ENCODE results near the gene HK2.

Gene HK2

DNA sequence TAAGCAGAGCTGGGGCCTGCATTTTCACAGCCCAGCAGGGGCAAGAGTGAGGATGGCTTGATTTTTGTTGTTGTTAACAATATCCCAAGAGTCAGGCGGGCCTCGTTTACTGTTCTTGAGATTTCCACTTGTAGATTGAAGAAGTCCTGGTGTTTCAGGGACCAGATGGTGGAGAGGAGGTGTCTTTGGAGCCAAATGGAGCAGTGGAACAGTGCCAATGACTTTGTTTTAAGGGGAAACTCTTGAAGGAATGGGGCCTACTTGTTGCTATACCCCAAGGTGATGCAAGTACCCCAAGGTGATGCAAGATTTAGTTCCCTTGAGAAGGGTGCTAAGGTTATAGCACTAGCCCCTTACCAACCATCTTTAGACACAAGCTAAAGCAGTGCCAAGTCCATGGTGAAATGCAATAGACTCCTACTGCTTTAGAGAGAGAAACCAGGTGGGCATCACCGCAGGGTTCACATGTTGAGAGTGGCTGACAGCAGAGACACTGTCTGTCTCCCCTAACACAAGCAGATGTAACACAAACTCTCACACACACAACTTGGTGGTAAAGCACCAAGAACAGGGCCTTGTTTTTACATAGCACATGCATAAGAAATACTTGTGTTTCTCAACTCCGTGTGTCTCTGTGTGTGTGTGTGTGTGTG is 44.0 kb downstream of the HK2 start:
- DNase-seq (ENCODE audit: low read depth in 1 of 2, low spot score in 1 of 2): no peak
- in situ Hi-C loops (cut with HindIII; ENCODE audit: low pct_unique_long_range_greater_than_20kb, low sequenced_read_pairs): no loop called here
- TF ChIP-seq JUND (IDR thresholded peaks at IDR 0.05; ENCODE audit: low read depth): no peak

DNA sequence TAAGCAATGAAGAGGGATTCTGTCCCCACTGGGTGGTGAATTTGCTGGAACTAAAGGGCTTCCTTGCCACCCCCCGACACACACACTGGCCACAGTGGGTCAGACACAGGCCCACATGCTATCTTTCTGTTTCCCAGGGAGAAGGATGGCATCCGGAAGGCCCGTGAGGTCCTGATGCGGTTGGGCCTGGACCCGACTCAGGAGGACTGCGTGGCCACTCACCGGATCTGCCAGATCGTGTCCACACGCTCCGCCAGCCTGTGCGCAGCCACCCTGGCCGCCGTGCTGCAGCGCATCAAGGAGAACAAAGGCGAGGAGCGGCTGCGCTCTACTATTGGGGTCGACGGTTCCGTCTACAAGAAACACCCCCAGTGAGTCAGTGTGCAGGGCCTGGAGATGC is 44.6 kb downstream of the HK2 start:
- in situ Hi-C loops (cut with HindIII; ENCODE audit: low pct_unique_long_range_greater_than_20kb, low sequenced_read_pairs): no loop called here
- no peak for TF ChIP-seq JUND (IDR thresholded peaks at IDR 0.05; ENCODE audit: low read depth)
- no peak for DNase-seq (ENCODE audit: low read depth in 1 of 2, low spot score in 1 of 2)

DNA sequence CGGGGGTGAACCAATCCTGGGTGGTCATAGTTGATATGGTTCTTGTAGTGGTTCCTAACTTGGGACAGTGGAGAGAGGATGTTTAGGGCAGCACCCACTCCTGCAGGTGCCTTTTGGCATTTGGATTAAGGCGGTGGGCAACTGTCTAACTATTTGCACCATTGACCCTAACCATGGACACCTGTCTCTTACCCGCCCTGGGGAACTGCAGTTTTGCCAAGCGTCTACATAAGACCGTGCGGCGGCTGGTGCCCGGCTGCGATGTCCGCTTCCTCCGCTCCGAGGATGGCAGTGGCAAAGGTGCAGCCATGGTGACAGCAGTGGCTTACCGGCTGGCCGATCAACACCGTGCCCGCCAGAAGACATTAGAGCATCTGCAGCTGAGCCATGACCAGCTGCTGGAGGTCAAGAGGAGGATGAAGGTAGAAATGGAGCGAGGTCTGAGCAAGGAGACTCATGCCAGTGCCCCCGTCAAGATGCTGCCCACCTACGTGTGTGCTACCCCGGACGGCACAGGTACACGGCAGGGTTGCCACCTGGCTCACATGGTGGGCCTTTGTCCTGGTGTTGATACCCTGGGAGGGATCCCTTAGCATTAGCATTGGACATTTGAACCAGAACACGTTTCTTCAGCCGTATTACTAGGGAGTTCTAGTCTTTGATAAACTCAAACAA is 46.3 kb downstream of the HK2 start:
- in situ Hi-C loops (cut with HindIII; ENCODE audit: low pct_unique_long_range_greater_than_20kb, low sequenced_read_pairs): no loop called here
- no peak for DNase-seq (ENCODE audit: low read depth in 1 of 2, low spot score in 1 of 2)
- TF ChIP-seq JUND (IDR thresholded peaks at IDR 0.05; ENCODE audit: low read depth): no peak

DNA sequence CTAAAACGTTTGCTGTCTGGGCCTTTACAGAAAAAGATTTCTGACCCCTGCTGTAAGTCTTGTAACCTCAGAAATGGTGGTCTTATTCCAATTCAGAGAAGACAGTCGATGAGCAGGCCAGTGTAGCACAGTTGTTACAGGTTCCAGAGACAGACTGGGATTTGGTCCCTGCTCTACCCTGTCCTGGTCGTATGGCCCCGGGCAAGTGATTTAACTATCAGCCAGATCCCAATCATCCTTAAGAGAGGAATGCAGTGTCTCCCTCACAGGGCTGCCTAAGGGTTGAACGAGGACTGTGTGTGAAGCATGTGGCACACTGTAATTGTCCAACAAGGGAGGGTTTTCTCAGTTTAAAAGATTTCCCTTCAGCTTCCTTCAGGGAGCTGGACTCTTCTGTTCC is 47.2 kb downstream of the HK2 start:
- TF ChIP-seq JUND (IDR thresholded peaks at IDR 0.05; ENCODE audit: low read depth): no peak

DNA sequence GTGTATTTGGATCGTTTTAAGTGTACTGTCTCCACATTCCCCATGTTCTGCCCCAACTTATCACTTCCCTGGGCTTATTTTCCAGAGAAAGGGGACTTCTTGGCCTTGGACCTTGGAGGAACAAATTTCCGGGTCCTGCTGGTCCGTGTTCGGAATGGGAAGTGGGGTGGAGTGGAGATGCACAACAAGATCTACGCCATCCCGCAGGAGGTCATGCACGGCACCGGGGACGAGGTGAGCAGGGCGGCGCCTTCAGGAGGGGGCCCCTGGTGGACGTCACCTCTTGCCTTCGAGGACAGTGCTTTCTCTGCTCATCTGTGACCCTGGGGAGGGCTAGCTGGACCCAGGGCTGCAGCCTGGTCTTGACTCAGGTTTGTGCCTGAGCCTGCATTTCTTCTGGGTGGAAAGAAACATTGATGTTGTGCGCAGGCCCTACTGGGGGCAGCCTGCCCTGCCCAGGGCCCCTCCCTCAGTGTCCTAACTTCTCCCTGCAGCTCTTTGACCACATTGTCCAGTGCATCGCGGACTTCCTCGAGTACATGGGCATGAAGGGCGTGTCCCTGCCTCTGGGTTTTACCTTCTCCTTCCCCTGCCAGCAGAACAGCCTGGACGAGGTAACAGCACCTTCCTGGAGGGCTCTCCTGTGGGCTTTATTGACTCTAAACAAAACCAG is 47.8 kb downstream of the HK2 start:
- in situ Hi-C loops (cut with HindIII; ENCODE audit: low pct_unique_long_range_greater_than_20kb, low sequenced_read_pairs): no loop called here
- DNase-seq (ENCODE audit: low read depth in 1 of 2, low spot score in 1 of 2): no peak
- TF ChIP-seq JUND (IDR thresholded peaks at IDR 0.05; ENCODE audit: low read depth): no peak

More for the DNA sequence above, 47.2 kb downstream of the HK2 start:
- in situ Hi-C loops (cut with HindIII; ENCODE audit: low pct_unique_long_range_greater_than_20kb, low sequenced_read_pairs): no loop called here
- no peak for DNase-seq (ENCODE audit: low read depth in 1 of 2, low spot score in 1 of 2)

DNA sequence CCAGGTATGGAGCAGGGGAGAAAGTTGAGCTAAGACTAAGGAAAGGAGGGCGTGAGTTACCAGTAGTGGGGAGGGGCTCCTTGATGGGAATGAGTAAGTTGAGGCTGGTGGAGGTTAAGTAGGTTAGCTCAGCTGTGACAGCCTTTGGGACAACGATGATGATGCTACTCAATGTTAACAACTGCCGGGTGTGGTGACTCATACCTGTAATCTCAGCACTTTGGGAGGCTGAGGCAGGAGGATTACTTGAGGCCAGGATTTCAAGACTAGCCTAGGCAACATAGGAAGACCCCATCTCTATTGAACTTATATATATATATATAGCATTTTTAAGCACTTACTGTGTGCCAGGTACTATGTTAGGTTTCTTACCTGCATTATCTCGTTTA is 48.4 kb downstream of the HK2 start:
- DNase-seq (ENCODE audit: low read depth in 1 of 2, low spot score in 1 of 2): no peak
- TF ChIP-seq JUND (IDR thresholded peaks at IDR 0.05; ENCODE audit: low read depth): no peak
- in situ Hi-C loops (cut with HindIII; ENCODE audit: low pct_unique_long_range_greater_than_20kb, low sequenced_read_pairs): no loop called here

DNA sequence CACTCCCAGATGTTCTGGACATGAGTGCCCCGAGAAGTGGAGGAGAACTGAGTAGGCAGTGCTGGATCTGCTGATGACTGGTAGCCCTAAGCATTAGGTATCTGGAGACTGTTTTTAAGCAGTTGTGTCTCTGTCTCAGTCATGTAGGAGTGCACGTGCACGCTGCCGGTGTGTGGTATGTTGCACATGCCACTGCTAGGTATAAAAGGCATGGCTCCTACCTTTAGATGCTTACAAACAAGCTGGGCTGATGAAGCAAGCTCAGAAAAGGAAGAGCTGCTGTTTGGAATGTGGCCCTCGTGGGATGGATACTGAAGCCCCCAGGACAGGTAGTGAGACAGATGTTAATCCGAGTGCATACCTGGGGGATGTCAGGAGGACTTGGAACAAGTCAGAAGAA is 49.1 kb downstream of the HK2 start:
- in situ Hi-C loops (cut with HindIII; ENCODE audit: low pct_unique_long_range_greater_than_20kb, low sequenced_read_pairs): no loop called here
- TF ChIP-seq JUND (IDR thresholded peaks at IDR 0.05; ENCODE audit: low read depth): no peak

DNA sequence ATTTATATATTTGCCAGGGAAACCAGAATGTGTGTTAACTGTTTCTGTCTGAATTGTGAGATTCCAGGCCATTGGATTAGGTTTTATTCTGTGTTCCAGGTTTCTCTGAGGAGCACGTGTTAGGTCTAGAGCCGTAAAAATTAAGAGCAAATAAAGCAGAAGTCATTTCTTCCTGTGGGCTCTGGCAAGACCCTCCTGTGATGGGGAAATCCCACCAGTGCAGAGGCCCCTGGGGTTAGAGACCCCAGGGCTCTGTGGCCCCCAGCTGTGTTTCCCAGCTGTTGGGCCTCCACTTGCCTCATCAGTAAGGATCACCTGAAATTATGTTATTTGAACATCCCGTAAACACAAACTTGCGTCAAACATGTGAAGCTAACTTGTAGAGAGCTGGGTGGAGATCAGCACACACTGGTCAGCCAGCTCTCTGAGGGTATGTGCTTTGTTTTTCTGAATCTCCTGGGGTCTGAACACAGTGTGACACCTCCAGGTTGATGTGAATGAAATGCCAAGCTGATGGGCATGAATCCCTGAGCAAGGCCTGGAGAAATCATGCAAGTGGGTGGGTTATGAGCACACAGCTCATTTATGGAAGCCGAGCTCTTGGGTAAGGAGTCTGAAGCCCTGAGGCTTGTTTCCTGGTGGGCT is 50.3 kb downstream of the HK2 start:
- TF ChIP-seq JUND (IDR thresholded peaks at IDR 0.05; ENCODE audit: low read depth): no peak
- no peak for DNase-seq (ENCODE audit: low read depth in 1 of 2, low spot score in 1 of 2)
- in situ Hi-C loops (cut with HindIII; ENCODE audit: low pct_unique_long_range_greater_than_20kb, low sequenced_read_pairs): no loop called here

More for the DNA sequence above, 49.1 kb downstream of the HK2 start:
- no peak for DNase-seq (ENCODE audit: low read depth in 1 of 2, low spot score in 1 of 2)

DNA sequence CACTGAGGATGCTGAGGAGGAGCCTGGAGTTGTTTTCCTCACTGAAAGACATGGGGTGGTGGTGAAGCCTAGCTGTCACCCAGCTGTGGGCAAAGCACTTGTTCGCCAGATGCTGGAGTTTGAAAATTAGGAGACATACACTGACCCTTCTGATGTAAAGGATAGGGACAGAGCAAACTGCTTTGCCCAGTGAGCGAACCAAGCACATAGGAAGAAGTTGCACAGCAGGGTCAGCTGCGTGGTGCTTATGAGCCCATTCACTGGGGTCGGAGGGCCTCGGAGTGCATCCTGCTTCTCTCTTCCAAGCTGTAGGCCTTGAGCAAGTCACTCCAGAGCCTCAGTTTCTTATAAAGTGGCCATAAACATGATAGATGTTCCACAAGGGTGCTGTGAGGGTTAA is 50.9 kb downstream of the HK2 start:
- no peak for DNase-seq (ENCODE audit: low read depth in 1 of 2, low spot score in 1 of 2)
- TF ChIP-seq JUND (IDR thresholded peaks at IDR 0.05; ENCODE audit: low read depth): no peak
- in situ Hi-C loops (cut with HindIII; ENCODE audit: low pct_unique_long_range_greater_than_20kb, low sequenced_read_pairs): no loop called here

DNA sequence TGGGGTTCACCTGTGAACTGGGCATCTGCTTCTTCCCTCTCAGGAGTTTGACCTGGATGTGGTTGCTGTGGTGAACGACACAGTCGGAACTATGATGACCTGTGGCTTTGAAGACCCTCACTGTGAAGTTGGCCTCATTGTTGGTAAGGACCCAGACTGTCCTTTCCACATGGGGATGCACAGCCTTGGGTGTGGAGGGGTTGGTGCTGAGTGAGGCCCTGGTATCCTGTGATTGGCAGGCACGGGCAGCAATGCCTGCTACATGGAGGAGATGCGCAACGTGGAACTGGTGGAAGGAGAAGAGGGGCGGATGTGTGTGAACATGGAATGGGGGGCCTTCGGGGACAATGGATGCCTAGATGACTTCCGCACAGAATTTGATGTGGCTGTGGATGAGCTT is 52.3 kb downstream of the HK2 start:
- DNase-seq (ENCODE audit: low read depth in 1 of 2, low spot score in 1 of 2): no peak
- in situ Hi-C loops (cut with HindIII; ENCODE audit: low pct_unique_long_range_greater_than_20kb, low sequenced_read_pairs): no loop called here
- no peak for TF ChIP-seq JUND (IDR thresholded peaks at IDR 0.05; ENCODE audit: low read depth)

DNA sequence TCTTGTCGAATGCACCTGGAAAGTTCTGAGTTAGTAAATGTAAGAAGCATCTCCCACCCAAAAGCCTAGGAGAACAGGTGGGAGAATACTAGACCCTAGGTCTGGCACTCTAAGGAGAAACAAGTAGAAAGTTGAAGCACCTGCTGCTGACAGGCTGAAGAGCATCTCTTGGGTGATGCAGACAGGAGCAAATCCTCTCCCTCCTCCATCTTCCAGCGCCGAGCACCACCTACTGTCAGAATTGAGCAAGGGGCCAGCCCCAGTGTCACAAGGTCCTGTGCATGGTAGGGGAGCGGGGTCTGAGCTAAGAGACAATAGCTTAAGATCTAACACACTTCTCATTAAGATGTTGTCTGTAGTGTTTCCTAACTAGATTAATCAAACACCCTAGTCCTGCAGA is 52.9 kb downstream of the HK2 start:
- DNase-seq (ENCODE audit: low read depth in 1 of 2, low spot score in 1 of 2): no peak
- no peak for TF ChIP-seq JUND (IDR thresholded peaks at IDR 0.05; ENCODE audit: low read depth)
- in situ Hi-C loops (cut with HindIII; ENCODE audit: low pct_unique_long_range_greater_than_20kb, low sequenced_read_pairs): no loop called here

DNA sequence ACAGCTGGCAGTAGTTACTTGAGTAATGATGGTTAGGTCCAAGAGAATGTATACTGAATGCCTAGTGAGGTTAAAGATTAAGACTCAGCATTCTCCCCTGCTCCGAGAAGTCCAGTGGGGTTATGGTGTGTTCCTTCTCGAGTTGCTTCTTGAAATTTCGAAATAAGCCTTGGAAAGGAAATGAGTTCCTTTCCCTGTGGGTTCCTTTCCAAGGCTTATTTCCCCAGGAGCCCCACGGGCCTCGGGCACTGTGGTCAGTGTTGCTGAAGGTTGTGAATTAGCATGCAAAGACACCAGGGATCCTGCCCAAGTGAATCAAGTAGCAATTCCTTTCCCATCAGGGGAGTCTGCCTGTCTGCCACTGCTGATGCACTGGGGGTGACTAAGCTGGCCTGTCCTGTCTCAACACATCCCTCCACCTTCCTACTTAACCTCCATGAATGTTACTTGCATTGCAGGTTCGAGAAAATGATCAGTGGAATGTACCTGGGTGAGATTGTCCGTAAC is 53.6 kb downstream of the HK2 start:
- TF ChIP-seq JUND (IDR thresholded peaks at IDR 0.05; ENCODE audit: low read depth): no peak
- no peak for DNase-seq (ENCODE audit: low read depth in 1 of 2, low spot score in 1 of 2)
- in situ Hi-C loops (cut with HindIII; ENCODE audit: low pct_unique_long_range_greater_than_20kb, low sequenced_read_pairs): no loop called here
